Measurements from ENCODE around the gene GABBR1. TPM values are rescaled to one million over a fixed set of nuclear protein-coding genes. Genes with fewer than 3 reads are reported as not detected.

Gene GABBR1
- total and polyA plus RNA-seq, 2 of the 13 experiments (the other 11 are each of a cell fraction or from before 2014, with no cell fraction given) = 0.07 to 0.37 TPM

GRCh38 chr6:29552512-29553051 lies 80.4 kb downstream of the GABBR1 start (continued):
- TF ChIP-seq HIC2 (CRISPR knock-in tag; IDR thresholded peaks at IDR 0.05; ENCODE audit: low read depth) = no peak
- TF ChIP-seq, protein P1, sequence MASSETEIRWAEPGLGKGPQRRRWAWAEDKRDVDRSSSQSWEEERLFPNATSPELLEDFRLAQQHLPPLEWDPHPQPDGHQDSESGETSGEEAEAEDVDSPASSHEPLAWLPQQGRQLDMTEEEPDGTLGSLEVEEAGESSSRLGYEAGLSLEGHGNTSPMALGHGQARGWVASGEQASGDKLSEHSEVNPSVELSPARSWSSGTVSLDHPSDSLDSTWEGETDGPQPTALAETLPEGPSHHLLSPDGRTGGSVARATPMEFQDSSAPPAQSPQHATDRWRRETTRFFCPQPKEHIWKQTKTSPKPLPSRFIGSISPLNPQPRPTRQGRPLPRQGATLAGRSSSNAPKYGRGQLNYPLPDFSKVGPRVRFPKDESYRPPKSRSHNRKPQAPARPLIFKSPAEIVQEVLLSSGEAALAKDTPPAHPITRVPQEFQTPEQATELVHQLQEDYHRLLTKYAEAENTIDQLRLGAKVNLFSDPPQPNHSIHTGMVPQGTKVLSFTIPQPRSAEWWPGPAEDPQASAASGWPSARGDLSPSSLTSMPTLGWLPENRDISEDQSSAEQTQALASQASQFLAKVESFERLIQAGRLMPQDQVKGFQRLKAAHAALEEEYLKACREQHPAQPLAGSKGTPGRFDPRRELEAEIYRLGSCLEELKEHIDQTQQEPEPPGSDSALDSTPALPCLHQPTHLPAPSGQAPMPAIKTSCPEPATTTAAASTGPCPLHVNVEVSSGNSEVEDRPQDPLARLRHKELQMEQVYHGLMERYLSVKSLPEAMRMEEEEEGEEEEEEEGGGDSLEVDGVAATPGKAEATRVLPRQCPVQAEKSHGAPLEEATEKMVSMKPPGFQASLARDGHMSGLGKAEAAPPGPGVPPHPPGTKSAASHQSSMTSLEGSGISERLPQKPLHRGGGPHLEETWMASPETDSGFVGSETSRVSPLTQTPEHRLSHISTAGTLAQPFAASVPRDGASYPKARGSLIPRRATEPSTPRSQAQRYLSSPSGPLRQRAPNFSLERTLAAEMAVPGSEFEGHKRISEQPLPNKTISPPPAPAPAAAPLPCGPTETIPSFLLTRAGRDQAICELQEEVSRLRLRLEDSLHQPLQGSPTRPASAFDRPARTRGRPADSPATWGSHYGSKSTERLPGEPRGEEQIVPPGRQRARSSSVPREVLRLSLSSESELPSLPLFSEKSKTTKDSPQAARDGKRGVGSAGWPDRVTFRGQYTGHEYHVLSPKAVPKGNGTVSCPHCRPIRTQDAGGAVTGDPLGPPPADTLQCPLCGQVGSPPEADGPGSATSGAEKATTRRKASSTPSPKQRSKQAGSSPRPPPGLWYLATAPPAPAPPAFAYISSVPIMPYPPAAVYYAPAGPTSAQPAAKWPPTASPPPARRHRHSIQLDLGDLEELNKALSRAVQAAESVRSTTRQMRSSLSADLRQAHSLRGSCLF (CRISPR knock-in tag; IDR thresholded peaks at IDR 0.05; ENCODE audit: borderline replicate concordance) = no peak
- TF ChIP-seq DMAP1 (CRISPR knock-in tag; IDR thresholded peaks at IDR 0.05) = no peak
- no peak for TF ChIP-seq SNAPC2 (CRISPR knock-in tag; IDR thresholded peaks at IDR 0.05)
- no peak for TF ChIP-seq ARNT (IDR thresholded peaks at IDR 0.05)
- TF ChIP-seq SOX5 (CRISPR knock-in tag; IDR thresholded peaks at IDR 0.05; ENCODE audit: borderline replicate concordance) = no peak
- TF ChIP-seq, protein P2, sequence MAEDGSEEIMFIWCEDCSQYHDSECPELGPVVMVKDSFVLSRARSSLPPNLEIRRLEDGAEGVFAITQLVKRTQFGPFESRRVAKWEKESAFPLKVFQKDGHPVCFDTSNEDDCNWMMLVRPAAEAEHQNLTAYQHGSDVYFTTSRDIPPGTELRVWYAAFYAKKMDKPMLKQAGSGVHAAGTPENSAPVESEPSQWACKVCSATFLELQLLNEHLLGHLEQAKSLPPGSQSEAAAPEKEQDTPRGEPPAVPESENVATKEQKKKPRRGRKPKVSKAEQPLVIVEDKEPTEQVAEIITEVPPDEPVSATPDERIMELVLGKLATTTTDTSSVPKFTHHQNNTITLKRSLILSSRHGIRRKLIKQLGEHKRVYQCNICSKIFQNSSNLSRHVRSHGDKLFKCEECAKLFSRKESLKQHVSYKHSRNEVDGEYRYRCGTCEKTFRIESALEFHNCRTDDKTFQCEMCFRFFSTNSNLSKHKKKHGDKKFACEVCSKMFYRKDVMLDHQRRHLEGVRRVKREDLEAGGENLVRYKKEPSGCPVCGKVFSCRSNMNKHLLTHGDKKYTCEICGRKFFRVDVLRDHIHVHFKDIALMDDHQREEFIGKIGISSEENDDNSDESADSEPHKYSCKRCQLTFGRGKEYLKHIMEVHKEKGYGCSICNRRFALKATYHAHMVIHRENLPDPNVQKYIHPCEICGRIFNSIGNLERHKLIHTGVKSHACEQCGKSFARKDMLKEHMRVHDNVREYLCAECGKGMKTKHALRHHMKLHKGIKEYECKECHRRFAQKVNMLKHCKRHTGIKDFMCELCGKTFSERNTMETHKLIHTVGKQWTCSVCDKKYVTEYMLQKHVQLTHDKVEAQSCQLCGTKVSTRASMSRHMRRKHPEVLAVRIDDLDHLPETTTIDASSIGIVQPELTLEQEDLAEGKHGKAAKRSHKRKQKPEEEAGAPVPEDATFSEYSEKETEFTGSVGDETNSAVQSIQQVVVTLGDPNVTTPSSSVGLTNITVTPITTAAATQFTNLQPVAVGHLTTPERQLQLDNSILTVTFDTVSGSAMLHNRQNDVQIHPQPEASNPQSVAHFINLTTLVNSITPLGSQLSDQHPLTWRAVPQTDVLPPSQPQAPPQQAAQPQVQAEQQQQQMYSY (CRISPR knock-in tag; IDR thresholded peaks at IDR 0.05) = no peak
- no peak for TF ChIP-seq ZNF562 (CRISPR knock-in tag; IDR thresholded peaks at IDR 0.05; ENCODE audit: borderline replicate concordance)
